ENCODE results near the gene AIFM2. TPM values are rescaled to one million over a fixed set of nuclear protein-coding genes. Genes with fewer than 3 reads are reported as not detected.
A peak's percentile ranks its signal among the peaks of the same experiment; 100 is the strongest.
"Not testable (repeated sequence)": the region's sequence is repeated elsewhere in the genome, so short reads cannot be mapped to it uniquely, and the experiment has no call there.

Gene AIFM2
- total RNA-seq, 2 experiments from 2014 or later, result 4.6 to 5.2 TPM

- POLR2A ChIA-PET, result no interaction called here
- H3K4me1 Mint-ChIP-seq, result no peaks in the 10 kb centered on the region
Observed at GRCh38 chr10:70123817-70124216, 8.8 kb downstream of the AIFM2 start.

GRCh38 chr10:70123166-70123565, 9.5 kb downstream of the AIFM2 start:
- intact Hi-C loops (cut with DNase I, micrococcal nuclease); DNase-seq; H3K27ac Mint-ChIP-seq; H3K4me3 Mint-ChIP-seq; H3K27me3 Mint-ChIP-seq; POLR2A ChIA-PET; H3K9me3 Mint-ChIP-seq (ENCODE audit: low read depth); CTCF ChIA-PET; H3K4me1 Mint-ChIP-seq; H3K36me3 Mint-ChIP-seq (ENCODE audit: low read depth); ATAC-seq: not testable (repeated sequence)

More at GRCh38 chr10:70123817-70124216, 8.8 kb downstream of the AIFM2 start:
- ATAC-seq, result no peak
- no peak for DNase-seq
- Mint-ChIP-seq H3K27me3 (no peaks in the 10 kb centered on the region), H3K4me3 (no peak overlapping the region), H3K36me3 (ENCODE audit: low read depth) (peaks cover 3% of the 10 kb centered on the region), H3K9me3 (ENCODE audit: low read depth) (no peaks in the 10 kb centered on the region), H3K27ac (no peak overlapping the region)
- CTCF ChIA-PET, result no interaction called here
- intact Hi-C loops (cut with DNase I, micrococcal nuclease), result no loop called here

GRCh38 chr10:70122742-70123141, 9.9 kb downstream of the AIFM2 start:
- ChIA-PET CTCF (interaction anchor here (0.6 to 1.5 kb wide), 3 partner anchors 25 to 256 kb away, joined by 3 read pairs; no protein-coding TSS in a partner anchor), POLR2A (no interaction called here)
- Mint-ChIP-seq H3K4me3 (no peak overlapping the region), H3K27ac (no peak overlapping the region), H3K4me1 (no peaks in the 10 kb centered on the region), H3K9me3 (ENCODE audit: low read depth) (no peaks in the 10 kb centered on the region), H3K27me3 (no peaks in the 10 kb centered on the region), H3K36me3 (ENCODE audit: low read depth) (peaks cover 3% of the 10 kb centered on the region)
- DNase-seq (no peak), ATAC-seq (no peak)
- intact Hi-C loops (cut with DNase I, micrococcal nuclease), result no loop called here

GRCh38 chr10:70121281-70121949, 11.2 kb downstream of the AIFM2 start:
- intact Hi-C loops (cut with DNase I, micrococcal nuclease), result no loop called here
- ChIA-PET POLR2A (no interaction called here), CTCF (interaction anchor here (1.5 kb wide), 1 partner anchor 26 kb away, joined by 3 read pairs; no protein-coding TSS in a partner anchor)
- Mint-ChIP-seq H3K9me3 (ENCODE audit: low read depth) (no peaks in the 10 kb centered on the region), H3K4me3 (no peak overlapping the region), H3K36me3 (ENCODE audit: low read depth) (peaks cover 3% of the 10 kb centered on the region), H3K27me3 (no peaks in the 10 kb centered on the region), H3K27ac (no peak overlapping the region), H3K4me1 (no peaks in the 10 kb centered on the region)
- no peak for ATAC-seq
- no peak for DNase-seq

- H3K27ac Mint-ChIP-seq, result no peak overlapping the region
- H3K27me3 Mint-ChIP-seq, result no peaks in the 10 kb centered on the region
- ChIA-PET POLR2A (no interaction called here), CTCF (no interaction called here)
- ATAC-seq (no peak), DNase-seq (no peak)
- no peaks in the 10 kb centered on the region for H3K9me3 Mint-ChIP-seq (ENCODE audit: low read depth)
- intact Hi-C loops (cut with DNase I, micrococcal nuclease), result no loop called here
- no peak overlapping the region for H3K4me3 Mint-ChIP-seq
- peaks cover 3% of the 10 kb centered on the region for H3K36me3 Mint-ChIP-seq (ENCODE audit: low read depth)
- peaks cover 4% of the 10 kb centered on the region for H3K4me1 Mint-ChIP-seq
Observed at GRCh38 chr10:70120417-70120816, 12.2 kb downstream of the AIFM2 start.

GRCh38 chr10:70119623-70120022, 13.0 kb downstream of the AIFM2 start:
- DNase-seq (no peak), ATAC-seq (no peak)
- Mint-ChIP-seq H3K9me3 (ENCODE audit: low read depth) (no peaks in the 10 kb centered on the region), H3K4me3 (no peak overlapping the region), H3K36me3 (ENCODE audit: low read depth) (peaks cover 3% of the 10 kb centered on the region), H3K27ac (no peak overlapping the region), H3K27me3 (no peaks in the 10 kb centered on the region), H3K4me1 (peaks cover 4% of the 10 kb centered on the region)
- ChIA-PET CTCF (interaction anchor here (1.0 to 1.2 kb wide), 2 partner anchors 27 to 102 kb away, joined by 3 to 7 read pairs; partner anchors contain the start of gene TYSND1), POLR2A (no interaction called here)
- intact Hi-C loops (cut with DNase I, micrococcal nuclease), result no loop called here

GRCh38 chr10:70119197-70119596, 13.4 kb downstream of the AIFM2 start:
- DNase-seq, result no peak
- no peaks in the 10 kb centered on the region for H3K27me3 Mint-ChIP-seq
- H3K4me1 Mint-ChIP-seq, result peaks cover 4% of the 10 kb centered on the region
- no peak for ATAC-seq
- H3K9me3 Mint-ChIP-seq (ENCODE audit: low read depth), result no peaks in the 10 kb centered on the region
- no peak overlapping the region for H3K4me3 Mint-ChIP-seq
- ChIA-PET POLR2A (no interaction called here), CTCF (interaction anchor here (0.5 to 2.0 kb wide), 10 partner anchors 10 to 182 kb away, joined by 3 to 7 read pairs (median 3); partner anchors contain the start of gene TYSND1)
- peaks cover 3% of the 10 kb centered on the region for H3K36me3 Mint-ChIP-seq (ENCODE audit: low read depth)
- intact Hi-C loops (cut with DNase I, micrococcal nuclease), result no loop called here
- H3K27ac Mint-ChIP-seq, result no peak overlapping the region

- H3K27ac Mint-ChIP-seq, result no peak overlapping the region
- DNase-seq, result no peak
- H3K27me3 Mint-ChIP-seq, result no peaks in the 10 kb centered on the region
- ChIA-PET POLR2A (no interaction called here), CTCF (interaction anchor here (0.6 to 2.0 kb wide), 13 partner anchors 9 to 246 kb away, joined by 3 to 7 read pairs (median 4); partner anchors contain the start of gene TYSND1)
- peaks cover 5% of the 10 kb centered on the region for H3K36me3 Mint-ChIP-seq (ENCODE audit: low read depth)
- peaks cover 4% of the 10 kb centered on the region for H3K4me1 Mint-ChIP-seq
- ATAC-seq, result no peak
- intact Hi-C loops (cut with DNase I, micrococcal nuclease), result no loop called here
- H3K4me3 Mint-ChIP-seq, result no peak overlapping the region
- H3K9me3 Mint-ChIP-seq (ENCODE audit: low read depth), result no peaks in the 10 kb centered on the region
Observed at GRCh38 chr10:70118196-70118595, 14.4 kb downstream of the AIFM2 start.

- POLR2A ChIA-PET, result no interaction called here
- intact Hi-C loops (cut with DNase I, micrococcal nuclease), result no loop called here
- H3K36me3 Mint-ChIP-seq (ENCODE audit: low read depth), result peaks cover 5% of the 10 kb centered on the region
- H3K4me1 Mint-ChIP-seq, result peaks cover 4% of the 10 kb centered on the region
- CTCF ChIA-PET, result interaction anchor here (0.6 to 3.4 kb wide), 10 partner anchors 9 to 247 kb away, joined by 3 to 26 read pairs (median 4); partner anchors contain the start of gene TYSND1
- H3K4me3 Mint-ChIP-seq, result no peak overlapping the region
- H3K9me3 Mint-ChIP-seq (ENCODE audit: low read depth), result no peaks in the 10 kb centered on the region
- ATAC-seq, result no peak
- H3K27me3 Mint-ChIP-seq, result no peaks in the 10 kb centered on the region
- DNase-seq, result no peak
- H3K27ac Mint-ChIP-seq, result no peak overlapping the region
Observed at GRCh38 chr10:70117646-70118045, 15.0 kb downstream of the AIFM2 start.

- CTCF ChIA-PET, result interaction anchor here (0.5 to 3.4 kb wide), 44 partner anchors 9 to 717 kb away, joined by 3 to 37 read pairs (median 4); partner anchors contain the start of genes MACROH2A2, NODAL and TYSND1
- Mint-ChIP-seq H3K4me1 (peaks cover 4% of the 10 kb centered on the region), H3K27me3 (no peaks in the 10 kb centered on the region), H3K27ac (no peak overlapping the region), H3K36me3 (ENCODE audit: low read depth) (peaks cover 3% of the 10 kb centered on the region), H3K4me3 (no peak overlapping the region), H3K9me3 (ENCODE audit: low read depth) (no peaks in the 10 kb centered on the region)
- peak; percentile 71 for DNase-seq
- intact Hi-C loops (cut with DNase I, micrococcal nuclease), result loop anchor here in 1 of 2 experiments (1.0 kb wide), 2 partner anchors 30 to 248 kb away; partner anchors contain the start of gene TYSND1
- POLR2A ChIA-PET, result no interaction called here
- peak; percentile 88 for ATAC-seq
Observed at GRCh38 chr10:70115948-70116682, 16.5 kb downstream of the AIFM2 start.

- POLR2A ChIA-PET, result no interaction called here
- H3K4me1 Mint-ChIP-seq, result peaks cover 4% of the 10 kb centered on the region
- H3K36me3 Mint-ChIP-seq (ENCODE audit: low read depth), result peaks cover 3% of the 10 kb centered on the region
- DNase-seq (no peak), ATAC-seq (no peak)
- no peaks in the 10 kb centered on the region for H3K27me3 Mint-ChIP-seq
- no peak overlapping the region for H3K27ac Mint-ChIP-seq
- no peaks in the 10 kb centered on the region for H3K9me3 Mint-ChIP-seq (ENCODE audit: low read depth)
- intact Hi-C loops (cut with DNase I, micrococcal nuclease), result no loop called here
- CTCF ChIA-PET, result interaction anchor here (1.2 to 3.4 kb wide), 10 partner anchors 11 to 326 kb away, joined by 4 to 37 read pairs (median 10); partner anchors contain the start of genes NODAL and TYSND1
- H3K4me3 Mint-ChIP-seq, result no peak overlapping the region
Observed at GRCh38 chr10:70114902-70115301, 17.7 kb downstream of the AIFM2 start.
